Measurements from ENCODE around the gene ENPP4.
"Not testable (repeated sequence)": the region's sequence is repeated elsewhere in the genome, so short reads cannot be mapped to it uniquely, and the experiment has no call there.

The ENPP4 gene

DNA sequence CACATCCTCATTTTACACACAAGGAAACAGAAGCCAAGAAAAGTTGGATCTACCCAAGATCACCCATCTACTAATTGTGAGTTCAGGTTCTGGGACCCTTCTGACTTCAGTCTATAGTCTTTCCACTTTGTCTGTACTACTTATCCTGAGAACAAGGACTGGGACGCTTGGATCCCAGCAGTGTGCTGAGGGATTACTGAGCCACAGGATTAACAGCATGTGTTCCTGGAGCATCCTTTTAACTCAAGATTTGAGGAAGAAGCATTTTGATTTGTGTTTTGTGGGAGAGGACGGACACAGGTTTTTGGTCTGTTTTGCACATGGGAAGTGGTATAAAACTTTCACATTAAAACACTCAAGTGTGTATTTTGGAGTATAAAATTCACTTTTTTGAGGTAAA is 4.4 kb downstream of the ENPP4 start:
- DNase-seq: peak in 1 of 2 experiments; percentile 3

- no peak for DNase-seq
Observed at GRCh38 chr6:46135176-46135575, 5.4 kb downstream of the ENPP4 start.

GRCh38 chr6:46136831-46137230 is 7.0 kb downstream of the ENPP4 start:
- no peak for DNase-seq

- no peak for DNase-seq
Observed at GRCh38 chr6:46137387-46137786, 7.6 kb downstream of the ENPP4 start.

- no peak for DNase-seq
Observed at GRCh38 chr6:46138281-46138680, 8.5 kb downstream of the ENPP4 start.

GRCh38 chr6:46144270-46144669 is 14.5 kb downstream of the ENPP4 start:
- DNase-seq: no peak

DNA sequence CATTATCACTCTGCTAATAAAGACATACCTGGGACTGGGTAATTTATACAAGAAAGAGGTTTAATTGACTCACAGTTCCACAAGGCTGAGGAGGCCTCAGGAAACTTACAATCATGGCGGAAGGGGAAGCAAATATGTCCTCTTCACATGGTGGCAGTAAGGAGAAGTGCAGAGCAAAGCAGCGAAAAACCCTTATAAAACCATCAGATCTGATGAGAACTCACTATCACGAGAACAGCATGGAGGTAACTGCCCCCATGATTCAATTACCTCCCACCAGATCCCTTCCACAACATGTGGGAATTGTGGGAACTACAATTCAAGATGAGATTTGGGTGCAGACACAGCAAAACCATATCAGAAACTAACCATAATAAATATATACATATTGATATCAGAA is 19.3 kb downstream of the ENPP4 start:
- not testable (repeated sequence) for DNase-seq

GRCh38 chr6:46156701-46157100 is 26.9 kb downstream of the ENPP4 start:
- no peak for DNase-seq

GRCh38 chr6:46159229-46159628 is 29.4 kb downstream of the ENPP4 start:
- no peak for DNase-seq

- no peak for DNase-seq
Observed at GRCh38 chr6:46160102-46160501, 30.3 kb downstream of the ENPP4 start.

GRCh38 chr6:46170357-46171289 is 40.8 kb downstream of the ENPP4 start, which contains the start of gene ENPP5:
ENPP5 (minus strand) TSS chr6:46170980; CDS start chr6:46168262, 2,718 bp downstream.
- peak; percentile 91 to 95 for DNase-seq

- no peak for DNase-seq
Observed at GRCh38 chr6:46172176-46172575, 42.4 kb downstream of the ENPP4 start.

DNA sequence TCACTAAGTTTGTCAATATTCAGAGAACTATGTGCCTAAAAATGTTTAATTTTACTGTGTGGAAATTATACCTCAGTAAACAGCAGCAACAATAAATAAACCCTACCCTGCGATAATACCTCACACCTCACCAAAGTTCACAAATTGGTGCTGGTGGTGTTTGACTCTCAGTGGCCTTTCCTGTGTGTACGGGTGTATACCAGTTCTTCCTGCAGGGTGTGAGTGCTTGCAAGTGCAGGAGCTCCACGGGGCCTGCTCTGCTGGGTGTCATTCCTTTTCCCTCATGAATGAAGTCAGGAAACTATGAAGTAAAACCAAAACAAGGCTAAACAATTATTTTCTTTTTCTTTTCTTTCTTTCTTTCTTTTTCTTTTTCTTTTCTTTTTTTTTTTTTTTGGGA is 45.1 kb downstream of the ENPP4 start:
- no peak for DNase-seq

DNA sequence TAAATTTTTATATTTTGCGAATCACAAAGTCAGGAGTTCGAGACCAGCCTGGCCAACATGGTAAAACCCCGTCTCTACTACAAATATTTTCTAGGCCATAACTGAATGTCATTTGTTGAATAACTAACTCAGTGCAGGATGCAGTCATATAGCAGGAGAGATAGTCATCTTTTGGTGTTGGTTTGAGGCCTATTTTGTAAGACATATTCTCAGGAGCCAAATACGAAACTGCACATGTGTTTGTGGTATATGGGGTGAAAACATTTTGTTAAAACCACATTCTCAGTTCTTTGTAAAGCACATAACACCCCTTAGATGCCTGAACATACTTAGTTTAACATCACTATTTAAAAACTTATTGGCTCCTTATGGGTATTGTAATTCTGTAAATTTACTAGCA is 45.7 kb downstream of the ENPP4 start:
- no peak for DNase-seq

DNA sequence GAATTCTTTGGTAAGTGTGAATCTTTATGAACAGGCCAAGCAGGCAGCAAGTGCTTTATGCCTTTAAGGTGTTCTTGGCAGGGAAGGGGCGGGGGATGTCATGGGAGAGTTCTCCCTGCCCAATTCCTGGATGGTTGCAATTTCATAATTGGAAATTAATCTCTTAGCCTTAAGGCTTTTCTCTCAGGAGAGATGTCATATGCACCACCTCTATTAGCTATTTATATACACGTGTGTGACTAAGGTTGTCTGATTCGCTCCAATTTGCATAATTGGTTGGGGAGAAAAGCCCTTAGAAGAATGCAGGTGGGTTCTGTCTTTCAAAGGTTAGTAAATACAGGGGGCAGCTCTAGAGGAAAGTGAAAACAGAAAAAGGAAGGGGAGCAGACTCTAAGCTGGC is 46.2 kb downstream of the ENPP4 start:
- no peak for DNase-seq

GRCh38 chr6:46184114-46184513 is 54.3 kb downstream of the ENPP4 start:
- no peak for DNase-seq

GRCh38 chr6:46186583-46186982 is 56.8 kb downstream of the ENPP4 start:
- DNase-seq: no peak

GRCh38 chr6:46189726-46190125 is 59.9 kb downstream of the ENPP4 start:
- no peak for DNase-seq

DNA sequence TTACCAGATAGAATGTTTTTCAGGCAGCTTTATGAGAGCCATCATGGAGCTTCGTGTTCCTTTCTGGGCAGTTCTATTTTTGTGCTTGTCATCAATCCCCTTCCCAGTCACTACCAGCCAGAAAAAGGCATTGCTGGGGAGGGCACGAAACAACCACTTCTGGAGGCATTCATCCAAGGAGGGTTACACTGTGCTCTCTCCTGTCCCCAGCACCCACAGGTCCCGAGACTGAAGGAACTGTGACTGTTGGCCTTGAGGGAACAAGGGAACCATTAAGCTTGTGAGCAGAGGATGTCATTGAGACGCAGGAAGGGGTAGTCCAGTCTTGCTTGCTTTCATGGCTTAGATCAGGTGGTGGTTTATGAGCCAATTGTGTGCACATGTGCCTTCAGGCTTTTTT is 61.1 kb downstream of the ENPP4 start:
- no peak for DNase-seq

DNA sequence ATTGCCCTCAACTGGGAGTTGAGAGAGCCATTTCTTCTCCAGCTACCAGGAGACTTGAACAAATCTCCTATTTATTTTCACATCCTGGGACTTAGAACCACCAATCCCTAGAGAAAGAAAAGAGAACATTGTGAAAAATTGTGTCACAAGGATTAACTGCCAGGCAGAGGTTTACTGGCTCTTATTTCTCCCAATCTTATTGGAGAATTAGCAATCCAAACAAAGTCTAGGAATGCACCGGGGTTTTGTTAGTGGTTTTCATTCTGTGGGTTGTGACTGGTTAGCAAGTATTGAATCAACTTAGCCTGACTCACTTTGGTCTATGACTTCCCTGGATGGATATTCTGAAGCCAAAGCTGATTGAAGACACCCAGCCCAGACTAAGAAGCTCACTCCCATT is 62.2 kb downstream of the ENPP4 start:
- DNase-seq: no peak

Data from NCI-H524 (cell line).